Measurements from ENCODE around the gene ARHGAP28. TPM values are rescaled to one million over a fixed set of nuclear protein-coding genes. Genes with fewer than 3 reads are reported as not detected.
"Not testable (repeated sequence)": the region's sequence is repeated elsewhere in the genome, so short reads cannot be mapped to it uniquely, and the experiment has no call there.

The ARHGAP28 gene
- total RNA-seq, 1 experiment from 2014 or later: 1.9 TPM

- DNase-seq (ENCODE audit: low read depth in 1 of 2, low spot score in 2 of 2): no peak
- Histone ChIP-seq H3K4me3 (no peak overlapping the region), H3K9me3 (replicated peaks) (no peaks in the 10 kb centered on the region), H3K4me1 (replicated peaks) (no peaks in the 10 kb centered on the region), H3K27me3 (replicated peaks) (no peaks in the 10 kb centered on the region), H3K36me3 (no peaks in the 10 kb centered on the region), H3K27ac (no peak overlapping the region)
Measured at GRCh38 chr18:6792391-6792790, 62.9 kb downstream of the ARHGAP28 start.

- no peaks in the 10 kb centered on the region for H3K27me3 ChIP-seq (replicated peaks)
Measured at GRCh38 chr18:6793455-6793854, 63.9 kb downstream of the ARHGAP28 start.

GRCh38 chr18:6793986-6794385, 64.5 kb downstream of the ARHGAP28 start:
- Histone ChIP-seq H3K9me3 (replicated peaks) (no peaks in the 10 kb centered on the region), H3K27me3 (replicated peaks) (no peaks in the 10 kb centered on the region), H3K4me3 (no peak overlapping the region), H3K4me1 (replicated peaks) (no peaks in the 10 kb centered on the region), H3K27ac (no peak overlapping the region), H3K36me3 (no peaks in the 10 kb centered on the region)
- DNase-seq (ENCODE audit: low read depth in 1 of 2, low spot score in 2 of 2): no peak

More at GRCh38 chr18:6793455-6793854, 63.9 kb downstream of the ARHGAP28 start:
- no peak for DNase-seq (ENCODE audit: low read depth in 1 of 2, low spot score in 2 of 2)
- Histone ChIP-seq H3K4me3 (no peak overlapping the region), H3K4me1 (replicated peaks) (no peaks in the 10 kb centered on the region), H3K27ac (no peak overlapping the region), H3K36me3 (no peaks in the 10 kb centered on the region), H3K9me3 (replicated peaks) (no peaks in the 10 kb centered on the region)

GRCh38 chr18:6795307-6795706, 65.8 kb downstream of the ARHGAP28 start:
- H3K4me1 ChIP-seq (replicated peaks): no peaks in the 10 kb centered on the region

GRCh38 chr18:6796511-6796910, 67.0 kb downstream of the ARHGAP28 start:
- no peaks in the 10 kb centered on the region for H3K36me3 ChIP-seq
- no peak for DNase-seq (ENCODE audit: low read depth in 1 of 2, low spot score in 2 of 2)
- no peak overlapping the region for H3K4me3 ChIP-seq
- H3K4me1 ChIP-seq (replicated peaks): no peaks in the 10 kb centered on the region
- no peaks in the 10 kb centered on the region for H3K9me3 ChIP-seq (replicated peaks)
- no peaks in the 10 kb centered on the region for H3K27me3 ChIP-seq (replicated peaks)
- no peak overlapping the region for H3K27ac ChIP-seq

More at GRCh38 chr18:6795307-6795706, 65.8 kb downstream of the ARHGAP28 start:
- Histone ChIP-seq H3K27me3 (replicated peaks) (no peaks in the 10 kb centered on the region), H3K4me3 (no peak overlapping the region), H3K36me3 (no peaks in the 10 kb centered on the region), H3K9me3 (replicated peaks) (no peaks in the 10 kb centered on the region), H3K27ac (no peak overlapping the region)
- no peak for DNase-seq (ENCODE audit: low read depth in 1 of 2, low spot score in 2 of 2)

- Histone ChIP-seq H3K9me3 (replicated peaks) (no peaks in the 10 kb centered on the region), H3K27me3 (replicated peaks) (no peaks in the 10 kb centered on the region), H3K4me3 (no peak overlapping the region), H3K36me3 (no peaks in the 10 kb centered on the region), H3K27ac (no peak overlapping the region), H3K4me1 (replicated peaks) (no peaks in the 10 kb centered on the region)
- no peak for DNase-seq (ENCODE audit: low read depth in 1 of 2, low spot score in 2 of 2)
Measured at GRCh38 chr18:6797171-6797570, 67.7 kb downstream of the ARHGAP28 start.

- Histone ChIP-seq H3K36me3 (no peaks in the 10 kb centered on the region), H3K9me3 (replicated peaks) (no peaks in the 10 kb centered on the region), H3K4me1 (replicated peaks) (no peaks in the 10 kb centered on the region), H3K27me3 (replicated peaks) (no peaks in the 10 kb centered on the region), H3K27ac (no peak overlapping the region), H3K4me3 (no peak overlapping the region)
- no peak for DNase-seq (ENCODE audit: low read depth in 1 of 2, low spot score in 2 of 2)
Measured at GRCh38 chr18:6798896-6799295, 69.4 kb downstream of the ARHGAP28 start.

- DNase-seq (ENCODE audit: low read depth in 1 of 2, low spot score in 2 of 2); H3K4me1 ChIP-seq (replicated peaks); H3K9me3 ChIP-seq (replicated peaks); H3K27me3 ChIP-seq (replicated peaks); H3K27ac ChIP-seq; H3K36me3 ChIP-seq; H3K4me3 ChIP-seq: not testable (repeated sequence)
Measured at GRCh38 chr18:6800309-6800708, 70.8 kb downstream of the ARHGAP28 start.

- Histone ChIP-seq H3K4me3 (no peak overlapping the region), H3K4me1 (replicated peaks) (no peaks in the 10 kb centered on the region), H3K36me3 (no peaks in the 10 kb centered on the region), H3K9me3 (replicated peaks) (no peaks in the 10 kb centered on the region), H3K27ac (no peak overlapping the region), H3K27me3 (replicated peaks) (no peaks in the 10 kb centered on the region)
- no peak for DNase-seq (ENCODE audit: low read depth in 1 of 2, low spot score in 2 of 2)
Measured at GRCh38 chr18:6807515-6808257, 78.2 kb downstream of the ARHGAP28 start.

GRCh38 chr18:6810191-6810590, 80.7 kb downstream of the ARHGAP28 start:
- no peaks in the 10 kb centered on the region for H3K9me3 ChIP-seq (replicated peaks)
- no peaks in the 10 kb centered on the region for H3K4me1 ChIP-seq (replicated peaks)
- no peak overlapping the region for H3K4me3 ChIP-seq
- no peak overlapping the region for H3K27ac ChIP-seq
- no peaks in the 10 kb centered on the region for H3K36me3 ChIP-seq
- no peaks in the 10 kb centered on the region for H3K27me3 ChIP-seq (replicated peaks)
- DNase-seq (ENCODE audit: low read depth in 1 of 2, low spot score in 2 of 2): no peak

GRCh38 chr18:6811816-6812215, 82.3 kb downstream of the ARHGAP28 start:
- Histone ChIP-seq H3K4me3 (no peak overlapping the region), H3K27me3 (replicated peaks) (no peaks in the 10 kb centered on the region), H3K4me1 (replicated peaks) (no peaks in the 10 kb centered on the region), H3K9me3 (replicated peaks) (no peaks in the 10 kb centered on the region), H3K27ac (no peak overlapping the region), H3K36me3 (no peaks in the 10 kb centered on the region)
- no peak for DNase-seq (ENCODE audit: low read depth in 1 of 2, low spot score in 2 of 2)

- Histone ChIP-seq H3K27me3 (replicated peaks) (no peaks in the 10 kb centered on the region), H3K4me3 (no peak overlapping the region), H3K36me3 (no peaks in the 10 kb centered on the region), H3K27ac (no peak overlapping the region), H3K4me1 (replicated peaks) (no peaks in the 10 kb centered on the region), H3K9me3 (replicated peaks) (no peaks in the 10 kb centered on the region)
- no peak for DNase-seq (ENCODE audit: low read depth in 1 of 2, low spot score in 2 of 2)
Measured at GRCh38 chr18:6814882-6815425, 85.4 kb downstream of the ARHGAP28 start.

GRCh38 chr18:6816154-6816553, 86.6 kb downstream of the ARHGAP28 start:
- no peak for DNase-seq (ENCODE audit: low read depth in 1 of 2, low spot score in 2 of 2)
- no peaks in the 10 kb centered on the region for H3K4me1 ChIP-seq (replicated peaks)
- H3K27me3 ChIP-seq (replicated peaks): no peaks in the 10 kb centered on the region
- no peak overlapping the region for H3K4me3 ChIP-seq
- no peaks in the 10 kb centered on the region for H3K36me3 ChIP-seq
- no peaks in the 10 kb centered on the region for H3K9me3 ChIP-seq (replicated peaks)
- no peak overlapping the region for H3K27ac ChIP-seq

GRCh38 chr18:6819332-6819731, 89.8 kb downstream of the ARHGAP28 start:
- no peak for DNase-seq (ENCODE audit: low read depth in 1 of 2, low spot score in 2 of 2)
- Histone ChIP-seq H3K4me3 (no peak overlapping the region), H3K27ac (no peak overlapping the region), H3K9me3 (replicated peaks) (no peaks in the 10 kb centered on the region), H3K27me3 (replicated peaks) (no peaks in the 10 kb centered on the region), H3K4me1 (replicated peaks) (no peaks in the 10 kb centered on the region), H3K36me3 (no peaks in the 10 kb centered on the region)

GRCh38 chr18:6820314-6820713, 90.8 kb downstream of the ARHGAP28 start:
- no peak overlapping the region for H3K4me3 ChIP-seq
- no peaks in the 10 kb centered on the region for H3K4me1 ChIP-seq (replicated peaks)
- H3K27ac ChIP-seq: no peak overlapping the region
- no peaks in the 10 kb centered on the region for H3K27me3 ChIP-seq (replicated peaks)
- no peaks in the 10 kb centered on the region for H3K36me3 ChIP-seq
- DNase-seq (ENCODE audit: low read depth in 1 of 2, low spot score in 2 of 2): no peak
- no peaks in the 10 kb centered on the region for H3K9me3 ChIP-seq (replicated peaks)
